ENCODE data around the gene NARF. TPM values are rescaled to one million over a fixed set of nuclear protein-coding genes. Genes with fewer than 3 reads are reported as not detected.

NARF gene
- total RNA-seq, 1 donor from 2014 or later = 62.6 TPM

- TF ChIP-seq CTCF (IDR thresholded peaks at IDR 0.05) = no peak
- peaks cover 0 to 34% of the 10 kb centered on the region in 2 donors for H3K36me3 ChIP-seq
- DNase-seq (ENCODE audit: extremely low spot score in 2 of 2) = no peak
- H3K4me1 ChIP-seq = no peaks in the 10 kb centered on the region
- no peaks in the 10 kb centered on the region for H3K27me3 ChIP-seq
- H3K4me3 ChIP-seq = no peak overlapping the region
- H3K9me3 ChIP-seq = no peaks in the 10 kb centered on the region
- intact Hi-C loops (cut with DNase I) = no loop called here
- no peak overlapping the region for H3K27ac ChIP-seq
Observed at GRCh38 chr17:82433560-82434215, 24.9 kb upstream of the NARF start.

GRCh38 chr17:82434216-82434565, 24.4 kb upstream of the NARF start:
- H3K4me3 ChIP-seq = no peak overlapping the region
- TF ChIP-seq POLR2AphosphoS5 (IDR thresholded peaks at IDR 0.05; ENCODE audit: insufficient read depth in 1 of 2, low read depth in 1 of 2) = no peak
- TF ChIP-seq POLR2A (IDR thresholded peaks at IDR 0.05) = no peak
- TF ChIP-seq CTCF (IDR thresholded peaks at IDR 0.05) = no peak
- H3K4me1 ChIP-seq = no peaks in the 10 kb centered on the region
- no peak overlapping the region for H3K27ac ChIP-seq
- intact Hi-C loops (cut with DNase I) = no loop called here
- H3K9me3 ChIP-seq = no peaks in the 10 kb centered on the region
- H3K36me3 ChIP-seq = peaks cover 0 to 34% of the 10 kb centered on the region in 2 donors
- no peaks in the 10 kb centered on the region for H3K27me3 ChIP-seq
- DNase-seq (ENCODE audit: extremely low spot score in 2 of 2) = no peak

- Histone ChIP-seq H3K27ac (no peak overlapping the region), H3K9me3 (no peaks in the 10 kb centered on the region), H3K27me3 (no peaks in the 10 kb centered on the region), H3K4me3 (no peak overlapping the region), H3K36me3 (peaks cover 0 to 31% of the 10 kb centered on the region in 2 donors), H3K4me1 (no peaks in the 10 kb centered on the region)
- no peak for DNase-seq (ENCODE audit: extremely low spot score in 2 of 2)
- no peak for TF ChIP-seq POLR2AphosphoS5 (IDR thresholded peaks at IDR 0.05; ENCODE audit: insufficient read depth in 1 of 2, low read depth in 1 of 2)
- TF ChIP-seq CTCF (IDR thresholded peaks at IDR 0.05) = no peak
- TF ChIP-seq POLR2A (IDR thresholded peaks at IDR 0.05) = no peak
- intact Hi-C loops (cut with DNase I) = no loop called here
Observed at GRCh38 chr17:82435103-82435502, 23.4 kb upstream of the NARF start.

GRCh38 chr17:82435601-82436583, 22.6 kb upstream of the NARF start:
- Histone ChIP-seq H3K36me3 (peaks cover 0 to 27% of the 10 kb centered on the region in 2 donors), H3K4me3 (no peak overlapping the region), H3K4me1 (no peaks in the 10 kb centered on the region), H3K9me3 (no peaks in the 10 kb centered on the region), H3K27me3 (no peaks in the 10 kb centered on the region), H3K27ac (no peak overlapping the region)
- DNase-seq (ENCODE audit: extremely low spot score in 2 of 2) = no peak
- TF ChIP-seq POLR2A (IDR thresholded peaks at IDR 0.05) = no peak
- TF ChIP-seq CTCF (IDR thresholded peaks at IDR 0.05) = no peak
- no peak for TF ChIP-seq POLR2AphosphoS5 (IDR thresholded peaks at IDR 0.05; ENCODE audit: insufficient read depth in 1 of 2, low read depth in 1 of 2)
- intact Hi-C loops (cut with DNase I) = no loop called here
